Measurements from ENCODE around the gene MAD2L1BP.

DNA sequence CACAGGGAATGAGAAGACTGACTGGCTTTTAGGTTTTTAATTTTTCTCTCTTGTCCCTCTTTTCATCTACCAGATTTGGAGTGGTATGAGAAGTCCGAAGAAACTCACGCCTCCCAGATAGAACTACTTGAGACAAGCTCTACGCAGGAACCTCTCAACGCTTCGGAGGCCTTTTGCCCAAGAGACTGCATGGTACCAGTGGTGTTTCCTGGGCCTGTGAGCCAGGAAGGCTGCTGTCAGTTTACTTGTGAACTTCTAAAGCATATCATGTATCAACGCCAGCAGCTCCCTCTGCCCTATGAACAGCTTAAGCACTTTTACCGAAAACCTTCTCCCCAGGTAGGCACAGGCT is 644 bp downstream of the MAD2L1BP start:
- no peak for TF ChIP-seq POLR2A (IDR thresholded peaks at IDR 0.05)
- TF ChIP-seq, protein P1, sequence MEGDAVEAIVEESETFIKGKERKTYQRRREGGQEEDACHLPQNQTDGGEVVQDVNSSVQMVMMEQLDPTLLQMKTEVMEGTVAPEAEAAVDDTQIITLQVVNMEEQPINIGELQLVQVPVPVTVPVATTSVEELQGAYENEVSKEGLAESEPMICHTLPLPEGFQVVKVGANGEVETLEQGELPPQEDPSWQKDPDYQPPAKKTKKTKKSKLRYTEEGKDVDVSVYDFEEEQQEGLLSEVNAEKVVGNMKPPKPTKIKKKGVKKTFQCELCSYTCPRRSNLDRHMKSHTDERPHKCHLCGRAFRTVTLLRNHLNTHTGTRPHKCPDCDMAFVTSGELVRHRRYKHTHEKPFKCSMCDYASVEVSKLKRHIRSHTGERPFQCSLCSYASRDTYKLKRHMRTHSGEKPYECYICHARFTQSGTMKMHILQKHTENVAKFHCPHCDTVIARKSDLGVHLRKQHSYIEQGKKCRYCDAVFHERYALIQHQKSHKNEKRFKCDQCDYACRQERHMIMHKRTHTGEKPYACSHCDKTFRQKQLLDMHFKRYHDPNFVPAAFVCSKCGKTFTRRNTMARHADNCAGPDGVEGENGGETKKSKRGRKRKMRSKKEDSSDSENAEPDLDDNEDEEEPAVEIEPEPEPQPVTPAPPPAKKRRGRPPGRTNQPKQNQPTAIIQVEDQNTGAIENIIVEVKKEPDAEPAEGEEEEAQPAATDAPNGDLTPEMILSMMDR (IDR thresholded peaks at IDR 0.05), result no peak
